Subcutaneous abdominal adipose tissue (tissue), 5 donors: ENCODE measurements around the gene SAMD11.
A peak's percentile ranks its signal among the peaks of the same experiment; 100 is the strongest.
"Not testable (repeated sequence)": the region's sequence is repeated elsewhere in the genome, so short reads cannot be mapped to it uniquely, and the experiment has no call there.

ENCODE experiments used
- H3K27ac ChIP-seq: one replicate; pipeline ENCODE4 v1.7.0; 2013; ENCODE audit warnings: low read depth, mild to moderate bottlenecking, inconsistent platforms, low read length, moderate library complexity
- H3K27me3 ChIP-seq, 5 donors: one replicate each; pipeline ENCODE4 v1.7.0; 2013; ENCODE audit warnings: low read length in 5 of 5, inconsistent platforms in 1 of 5; ENCODE audit not compliant: control insufficient read depth in 5 of 5, insufficient read depth in 4 of 5
- H3K36me3 ChIP-seq, 5 donors: one replicate each; pipeline ENCODE4 v1.7.0; 2013; ENCODE audit warnings: low read length in 5 of 5; ENCODE audit not compliant: control insufficient read depth in 5 of 5, insufficient read depth in 5 of 5
- H3K4me1 ChIP-seq, 5 donors: one replicate each; pipeline ENCODE4 v1.7.0; 2013; ENCODE audit warnings: low read length in 5 of 5, mild to moderate bottlenecking in 3 of 5, moderate library complexity in 1 of 5; ENCODE audit not compliant: control insufficient read depth in 5 of 5, insufficient read depth in 5 of 5
- H3K4me3 ChIP-seq, 5 donors: one replicate each; pipeline ENCODE4 v1.7.0; 2013; ENCODE audit warnings: low read length in 5 of 5, low read depth in 1 of 5
- H3K9ac ChIP-seq, 5 donors: one replicate each; pipeline ENCODE4 v1.7.0; 2013; ENCODE audit warnings: low read length in 5 of 5, mild to moderate bottlenecking in 4 of 5, moderate library complexity in 3 of 5
- H3K9me3 ChIP-seq, 5 donors: one replicate each; pipeline ENCODE4 v1.7.0; 2013; ENCODE audit warnings: low read length in 5 of 5; ENCODE audit not compliant: control insufficient read depth in 5 of 5
- donor health status: healthy.
- donor health status: healthy.
- donor health status: healthy.
- donor health status: healthy.
- donor health status: healthy.

The SAMD11 gene

GRCh38 chr1:976791-977190, 53.1 kb downstream of the SAMD11 start:
- not testable (repeated sequence) for H3K36me3 ChIP-seq, H3K9me3 ChIP-seq, H3K9ac ChIP-seq, H3K27ac ChIP-seq, H3K4me3 ChIP-seq, H3K4me1 ChIP-seq
- H3K27me3 ChIP-seq: peaks cover 29 to 61% (median 53%) of the 10 kb centered on the region in 5 donors

- Histone ChIP-seq H3K9me3 (no peaks in the 10 kb centered on the region), H3K27ac (no peak overlapping the region), H3K36me3 (no peaks in the 10 kb centered on the region), H3K4me1 (peaks cover 2 to 7% (median 5%) of the 10 kb centered on the region in 5 donors), H3K27me3 (peaks cover 23 to 64% (median 56%) of the 10 kb centered on the region in 5 donors), H3K9ac (peak overlapping the region in 1 of 5 donors; percentile 26), H3K4me3 (no peak overlapping the region)
These were observed 54.5 kb downstream of the SAMD11 start for GRCh38 chr1:978069-978834.

- Histone ChIP-seq H3K27me3 (peaks cover 18 to 61% (median 54%) of the 10 kb centered on the region in 5 donors), H3K36me3 (no peaks in the 10 kb centered on the region), H3K9ac (no peak overlapping the region), H3K4me1 (peaks cover 2 to 7% (median 5%) of the 10 kb centered on the region in 5 donors), H3K9me3 (no peaks in the 10 kb centered on the region), H3K4me3 (no peak overlapping the region), H3K27ac (no peak overlapping the region)
These were observed 55.4 kb downstream of the SAMD11 start for GRCh38 chr1:978835-979743.

- no peaks in the 10 kb centered on the region for H3K9me3 ChIP-seq
- no peak overlapping the region for H3K4me3 ChIP-seq
- H3K4me1 ChIP-seq: peaks cover 2 to 7% (median 5%) of the 10 kb centered on the region in 5 donors
- H3K9ac ChIP-seq: no peak overlapping the region
- H3K36me3 ChIP-seq: no peaks in the 10 kb centered on the region
- peaks cover 18 to 55% (median 48%) of the 10 kb centered on the region in 5 donors for H3K27me3 ChIP-seq
- H3K27ac ChIP-seq: no peak overlapping the region
These were observed 56.0 kb downstream of the SAMD11 start for GRCh38 chr1:979744-980072.

- Histone ChIP-seq H3K9me3 (no peaks in the 10 kb centered on the region), H3K27me3 (peaks cover 18 to 53% (median 46%) of the 10 kb centered on the region in 5 donors), H3K9ac (no peak overlapping the region), H3K4me1 (peaks cover 2 to 7% (median 5%) of the 10 kb centered on the region in 5 donors), H3K27ac (no peak overlapping the region), H3K36me3 (no peaks in the 10 kb centered on the region), H3K4me3 (no peak overlapping the region)
These were observed 56.4 kb downstream of the SAMD11 start for GRCh38 chr1:980137-980571.

DNA sequence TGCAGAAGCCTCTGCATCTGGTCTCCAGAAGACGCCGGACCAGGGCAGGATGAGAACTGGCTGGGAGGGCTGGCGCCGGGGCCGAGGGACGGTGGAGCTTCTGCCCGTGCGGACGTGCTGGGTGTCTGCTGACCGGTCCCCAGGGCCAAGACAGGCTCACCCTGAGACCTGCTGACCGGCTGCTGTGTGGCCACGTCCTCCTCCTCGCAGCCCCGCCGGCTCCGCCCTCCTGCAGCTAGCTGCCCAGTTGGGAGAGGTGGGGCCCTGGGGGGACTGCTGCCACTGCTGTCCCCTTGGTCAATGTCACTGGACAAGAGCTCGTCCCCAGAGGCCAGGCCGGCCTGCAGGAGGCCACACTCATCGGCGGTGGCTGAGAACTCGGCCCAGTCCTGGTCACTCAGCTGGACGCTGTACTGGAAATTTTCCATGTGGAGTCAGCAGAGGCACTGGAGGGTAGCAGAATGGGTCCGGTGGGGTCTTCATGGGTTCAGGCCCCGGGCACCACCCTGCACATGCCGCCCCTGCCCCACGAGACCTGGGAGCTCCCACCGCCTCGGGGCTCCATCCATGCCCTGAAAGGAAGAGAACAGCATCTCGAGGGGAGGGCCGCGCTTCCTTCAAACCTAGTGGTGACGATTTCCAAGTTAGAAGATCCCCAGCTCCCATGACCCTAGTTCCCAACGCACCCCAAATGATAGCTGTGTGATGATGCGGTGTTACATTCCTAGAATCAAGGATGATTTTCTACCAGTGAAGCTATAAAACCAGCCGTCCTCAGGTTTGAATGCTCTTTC, 57.1 kb downstream of the SAMD11 start:
- Histone ChIP-seq H3K36me3 (no peaks in the 10 kb centered on the region), H3K4me1 (peaks cover 2 to 6% (median 5%) of the 10 kb centered on the region in 5 donors), H3K4me3 (no peak overlapping the region), H3K9ac (no peak overlapping the region), H3K27ac (no peak overlapping the region), H3K9me3 (no peaks in the 10 kb centered on the region), H3K27me3 (peaks cover 13 to 50% (median 41%) of the 10 kb centered on the region in 5 donors)

- Histone ChIP-seq H3K27me3 (peaks cover 8 to 44% (median 35%) of the 10 kb centered on the region in 5 donors), H3K36me3 (no peaks in the 10 kb centered on the region), H3K9ac (no peak overlapping the region), H3K4me3 (no peak overlapping the region), H3K27ac (no peak overlapping the region), H3K4me1 (peaks cover 0 to 5% (median 0%) of the 10 kb centered on the region in 5 donors), H3K9me3 (no peaks in the 10 kb centered on the region)
These were observed 57.8 kb downstream of the SAMD11 start for GRCh38 chr1:981491-981954.

DNA sequence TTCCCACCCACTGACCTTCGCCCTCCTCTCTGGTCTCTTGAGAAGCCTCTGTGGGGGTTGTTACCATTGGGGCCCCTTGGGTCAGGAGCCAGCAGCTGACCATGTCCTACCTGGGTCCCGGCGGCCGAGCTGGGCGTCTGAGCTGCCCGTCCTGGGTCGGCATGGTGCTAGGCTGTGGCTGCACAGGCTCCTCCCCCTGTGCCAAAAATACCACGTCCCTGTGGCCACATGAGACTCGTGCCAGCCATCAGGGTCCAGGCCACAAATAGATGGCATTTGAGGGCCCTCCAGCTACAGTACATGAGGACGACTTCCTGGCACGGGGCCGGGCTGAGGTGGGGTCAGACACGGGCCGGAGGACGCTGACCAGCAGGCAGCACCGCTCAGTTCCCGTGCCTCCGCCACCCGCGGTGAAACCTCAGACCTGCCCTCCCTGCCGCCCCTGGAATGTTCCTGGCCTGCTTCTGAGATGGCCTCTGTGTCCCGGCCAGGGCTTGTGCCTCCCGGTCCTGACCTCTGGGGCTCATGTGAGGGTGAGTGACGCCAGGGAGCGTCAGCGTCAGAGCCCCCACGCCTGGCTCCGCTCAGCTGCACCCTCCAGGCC, 58.3 kb downstream of the SAMD11 start, which contains the start of gene PERM1:
Gene PERM1 (minus strand): TSS at position 139 of the 604 bp plus-strand sequence. CDS start 1,064 bp downstream, outside the sequence.
- Histone ChIP-seq H3K27me3 (peaks cover 8 to 44% (median 35%) of the 10 kb centered on the region in 5 donors), H3K9me3 (no peaks in the 10 kb centered on the region), H3K27ac (no peak within 1 kb of the TSS), H3K4me3 (no peak within 1 kb of the TSS), H3K9ac (no peak within 1 kb of the TSS), H3K4me1 (peaks cover 0 to 5% (median 0%) of the 10 kb centered on the region in 5 donors), H3K36me3 (no peaks in the 10 kb centered on the region)

- H3K27ac ChIP-seq: no peak overlapping the region
- no peak overlapping the region for H3K9ac ChIP-seq
- H3K4me1 ChIP-seq: peaks cover 0 to 5% (median 0%) of the 10 kb centered on the region in 5 donors
- H3K27me3 ChIP-seq: peaks cover 8 to 44% (median 35%) of the 10 kb centered on the region in 5 donors
- no peak overlapping the region for H3K4me3 ChIP-seq
- no peaks in the 10 kb centered on the region for H3K9me3 ChIP-seq
- H3K36me3 ChIP-seq: no peaks in the 10 kb centered on the region
These were observed 59.2 kb downstream of the SAMD11 start for GRCh38 chr1:982765-983436.
